Measurements from ENCODE around the gene SHANK3. TPM values are rescaled to one million over a fixed set of nuclear protein-coding genes. Genes with fewer than 3 reads are reported as not detected.

SHANK3 gene
- total RNA-seq, 2 donors from 2014 or later: 0.66 TPM; not detected in 1

DNA sequence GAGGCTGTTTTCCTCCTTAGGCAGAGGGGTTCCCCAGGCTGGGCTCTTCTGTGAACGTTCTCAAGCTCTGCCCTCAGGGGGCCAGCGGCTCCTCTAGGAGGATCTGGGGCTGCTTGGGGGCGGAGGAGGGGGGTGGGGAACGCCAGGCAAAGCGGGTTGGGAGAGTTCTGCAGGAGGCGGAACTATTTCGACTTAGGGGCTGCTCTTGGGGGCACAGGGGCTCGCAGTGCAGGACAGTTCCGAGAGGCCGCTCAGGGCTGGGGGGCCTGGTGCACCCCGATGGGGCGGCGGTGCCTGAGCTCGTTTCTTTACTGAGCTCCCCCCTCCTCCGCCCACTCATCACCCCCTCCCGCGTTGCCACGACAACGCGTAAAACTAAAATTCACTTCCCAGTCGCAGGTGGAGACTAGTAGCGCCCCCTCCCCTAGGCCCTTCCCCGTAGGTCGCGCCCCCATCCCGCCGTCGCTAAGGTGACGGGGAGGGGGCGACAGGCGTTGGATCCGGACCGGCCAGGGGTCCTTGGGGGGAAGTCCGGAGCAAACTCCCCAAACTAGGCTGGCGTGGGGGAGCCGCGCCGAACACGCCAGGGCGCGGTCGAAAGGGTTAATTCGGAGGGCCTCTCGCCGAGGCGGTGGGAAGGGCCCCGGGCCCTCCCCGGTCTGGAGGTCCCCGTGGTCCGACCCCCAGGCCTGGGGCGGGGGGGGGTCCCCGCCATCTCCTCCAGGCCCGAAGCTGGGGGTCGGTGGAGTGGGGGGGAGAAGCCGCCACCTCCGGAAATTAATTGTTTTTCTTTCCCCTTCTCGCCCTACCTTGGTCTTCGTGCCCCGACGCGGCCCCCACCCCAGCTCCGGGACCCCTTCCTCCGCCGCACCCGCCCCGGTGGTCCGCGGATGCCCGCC is 857 bp downstream of the SHANK3 start:
- ATAC-seq: no peak
- Mint-ChIP-seq H3K27ac (no peak overlapping the region), H3K9me3 (no peaks in the 10 kb centered on the region), H3K36me3 (peaks cover 0 to 5% of the 10 kb centered on the region in 2 donors)
- peak in 1 of 2 donors; percentile 49 for DNase-seq (ENCODE audit: low spot score in 2 of 2)

DNA sequence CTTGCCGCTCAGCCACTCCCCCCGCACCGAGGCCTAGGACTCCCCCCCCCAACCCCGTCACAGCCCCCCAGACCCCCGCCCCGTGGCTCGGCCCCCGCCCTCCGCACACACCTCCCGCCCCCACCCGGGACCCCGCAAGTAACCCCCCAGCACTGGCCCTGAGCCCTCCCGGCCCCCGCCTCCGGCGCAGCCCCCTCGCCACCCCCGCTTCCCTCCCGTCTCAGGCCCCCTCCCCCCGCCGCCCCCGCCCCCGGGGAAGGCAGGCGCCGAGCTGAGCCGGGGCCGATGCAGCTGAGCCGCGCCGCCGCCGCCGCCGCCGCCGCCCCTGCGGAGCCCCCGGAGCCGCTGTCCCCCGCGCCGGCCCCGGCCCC is 1.5 kb downstream of the SHANK3 start:
- DNase-seq (ENCODE audit: low spot score in 2 of 2) (no peak), ATAC-seq (peak in 1 of 2 donors; percentile 24)
- no peaks in the 10 kb centered on the region for H3K9me3 Mint-ChIP-seq

GRCh38 chr22:50674606-50675552 is 2.3 kb downstream of the SHANK3 start:
- H3K9me3 Mint-ChIP-seq: no peaks in the 10 kb centered on the region
- no peak overlapping the region for H3K27ac Mint-ChIP-seq
- ATAC-seq (peak; percentile 19 to 55), DNase-seq (ENCODE audit: low spot score in 2 of 2) (peak in 1 of 2 donors; percentile 47)
- H3K36me3 Mint-ChIP-seq: peaks cover 0 to 5% of the 10 kb centered on the region in 2 donors

More for the DNA sequence above, 1.5 kb downstream of the SHANK3 start:
- no peak overlapping the region for H3K27ac Mint-ChIP-seq
- H3K36me3 Mint-ChIP-seq: peaks cover 0 to 5% of the 10 kb centered on the region in 2 donors

- peak; percentile 14 to 18 for ATAC-seq
Measured at GRCh38 chr22:50675553-50676179, 3.0 kb downstream of the SHANK3 start.

DNA sequence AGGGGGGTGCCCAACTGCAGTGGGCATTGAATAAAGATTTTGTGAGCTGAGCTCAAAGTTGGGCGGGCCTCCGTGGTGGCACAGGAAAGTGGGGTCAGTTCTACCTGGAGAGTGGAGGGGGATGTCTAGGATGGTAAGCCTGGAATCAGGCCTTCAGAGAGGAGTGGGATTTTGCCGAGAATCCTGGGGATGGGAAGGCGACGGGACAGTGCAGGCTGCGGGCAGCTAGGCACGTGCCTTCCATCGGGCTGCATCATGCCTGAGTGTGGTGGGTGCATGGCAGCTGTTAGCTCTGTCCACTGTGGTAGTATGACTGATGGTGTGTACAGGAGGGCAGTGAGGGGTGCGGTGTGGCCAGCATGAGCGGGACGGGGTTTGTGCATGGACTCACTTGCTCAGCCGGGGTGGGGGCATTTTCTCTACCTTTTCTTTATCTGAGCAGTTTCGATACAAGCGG is 3.6 kb downstream of the SHANK3 start:
- peaks cover 0 to 5% of the 10 kb centered on the region in 2 donors for H3K36me3 Mint-ChIP-seq
- ATAC-seq (no peak), DNase-seq (ENCODE audit: low spot score in 2 of 2) (peak in 1 of 2 donors; percentile 53)
- no peaks in the 10 kb centered on the region for H3K9me3 Mint-ChIP-seq
- no peak overlapping the region for H3K27ac Mint-ChIP-seq

More at GRCh38 chr22:50675553-50676179, 3.0 kb downstream of the SHANK3 start:
- Mint-ChIP-seq H3K9me3 (no peaks in the 10 kb centered on the region), H3K27ac (no peak overlapping the region), H3K36me3 (peaks cover 0 to 5% of the 10 kb centered on the region in 2 donors)
- peak in 1 of 2 donors; percentile 25 for DNase-seq (ENCODE audit: low spot score in 2 of 2)

DNA sequence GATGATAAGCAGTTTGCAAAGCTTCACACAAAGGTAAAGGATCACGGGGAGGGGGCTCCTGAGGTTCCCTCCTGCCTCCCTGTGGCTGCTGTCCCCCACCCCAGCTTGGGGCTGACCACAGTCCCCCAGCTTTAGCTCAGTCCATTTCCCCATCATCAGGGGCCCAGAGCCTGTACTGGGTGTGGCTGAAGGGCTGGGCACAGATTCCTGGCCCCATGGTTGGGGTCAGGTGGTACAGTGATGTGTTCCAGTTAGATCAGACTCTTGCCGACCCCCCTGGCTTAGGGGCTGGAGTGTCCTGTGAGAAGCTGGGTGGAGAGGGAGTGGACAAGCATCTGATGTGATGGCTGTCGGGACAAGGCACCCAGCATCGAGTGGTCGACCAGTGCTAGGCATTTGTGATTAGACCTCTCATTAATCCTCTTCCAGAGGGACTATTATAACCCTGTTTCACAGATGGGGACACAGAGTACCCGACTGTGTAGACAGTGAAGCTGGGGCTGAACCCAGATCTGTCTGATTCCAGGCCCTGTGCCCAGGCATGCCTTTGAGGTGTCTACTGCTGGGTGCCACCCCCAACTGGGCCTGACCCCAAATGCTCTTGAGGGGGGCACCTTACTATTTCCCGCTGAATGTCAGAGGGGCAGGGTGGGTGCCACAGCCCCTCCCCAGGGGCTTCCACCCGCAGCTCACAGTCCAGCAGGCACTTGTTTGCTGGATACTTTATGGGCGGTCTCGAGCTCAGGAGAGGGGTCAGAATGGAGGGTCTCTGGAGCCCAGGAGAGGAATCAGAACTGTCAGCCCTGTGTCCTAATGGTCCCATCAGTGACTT is 4.3 kb downstream of the SHANK3 start:
- DNase-seq (ENCODE audit: low spot score in 2 of 2) (peak in 1 of 2 donors; percentile 28), ATAC-seq (no peak)
- peaks cover 0 to 5% of the 10 kb centered on the region in 2 donors for H3K36me3 Mint-ChIP-seq
- no peak overlapping the region for H3K27ac Mint-ChIP-seq
- H3K9me3 Mint-ChIP-seq: no peaks in the 10 kb centered on the region

DNA sequence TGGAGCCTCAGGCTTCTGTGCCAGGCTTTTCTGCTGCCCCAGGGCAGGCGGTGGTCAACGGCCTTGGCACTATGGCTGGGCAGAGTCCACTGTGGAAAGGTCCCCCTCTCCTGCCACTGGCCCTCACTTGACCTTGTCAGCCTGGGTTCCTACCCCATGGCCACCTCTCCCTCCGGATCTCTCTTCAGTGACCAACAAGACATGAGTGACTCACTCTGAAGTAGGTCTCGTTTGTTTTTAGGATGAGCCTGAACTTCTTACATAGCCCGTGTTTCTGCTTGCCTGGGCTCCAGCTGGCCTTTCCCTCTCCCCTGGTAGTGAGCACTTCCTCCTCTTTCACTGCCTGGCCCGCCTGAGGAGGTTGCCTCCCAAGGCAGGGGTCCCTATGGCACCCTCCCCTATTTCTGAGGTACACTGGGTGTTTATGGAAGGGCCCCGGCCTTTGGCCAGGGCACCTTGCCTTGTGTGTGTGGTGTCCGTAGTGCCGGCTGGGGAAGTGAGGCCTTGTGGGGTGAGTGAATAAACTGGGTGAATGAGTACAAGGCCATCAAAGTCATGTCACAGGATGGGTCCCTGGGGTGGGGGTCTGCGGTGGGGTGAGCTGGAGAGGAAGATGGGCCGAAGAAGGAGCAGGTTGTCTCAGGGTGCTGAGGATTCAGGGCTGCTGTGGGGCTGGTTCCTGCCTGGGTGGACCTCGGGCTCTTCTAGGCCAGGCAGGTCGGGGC is 5.0 kb downstream of the SHANK3 start:
- Mint-ChIP-seq H3K36me3 (peaks cover 0 to 5% of the 10 kb centered on the region in 2 donors), H3K27ac (no peak overlapping the region), H3K9me3 (no peaks in the 10 kb centered on the region)
- ATAC-seq: no peak
- DNase-seq (ENCODE audit: low spot score in 2 of 2): peak in 1 of 2 donors; percentile 43

- DNase-seq (ENCODE audit: low spot score in 2 of 2): peak in 1 of 2 donors; percentile 38
- Mint-ChIP-seq H3K36me3 (no peaks in the 10 kb centered on the region), H3K27ac (no peak overlapping the region), H3K9me3 (no peaks in the 10 kb centered on the region)
- ATAC-seq: no peak
Measured at GRCh38 chr22:50678218-50678650, 5.6 kb downstream of the SHANK3 start.

DNA sequence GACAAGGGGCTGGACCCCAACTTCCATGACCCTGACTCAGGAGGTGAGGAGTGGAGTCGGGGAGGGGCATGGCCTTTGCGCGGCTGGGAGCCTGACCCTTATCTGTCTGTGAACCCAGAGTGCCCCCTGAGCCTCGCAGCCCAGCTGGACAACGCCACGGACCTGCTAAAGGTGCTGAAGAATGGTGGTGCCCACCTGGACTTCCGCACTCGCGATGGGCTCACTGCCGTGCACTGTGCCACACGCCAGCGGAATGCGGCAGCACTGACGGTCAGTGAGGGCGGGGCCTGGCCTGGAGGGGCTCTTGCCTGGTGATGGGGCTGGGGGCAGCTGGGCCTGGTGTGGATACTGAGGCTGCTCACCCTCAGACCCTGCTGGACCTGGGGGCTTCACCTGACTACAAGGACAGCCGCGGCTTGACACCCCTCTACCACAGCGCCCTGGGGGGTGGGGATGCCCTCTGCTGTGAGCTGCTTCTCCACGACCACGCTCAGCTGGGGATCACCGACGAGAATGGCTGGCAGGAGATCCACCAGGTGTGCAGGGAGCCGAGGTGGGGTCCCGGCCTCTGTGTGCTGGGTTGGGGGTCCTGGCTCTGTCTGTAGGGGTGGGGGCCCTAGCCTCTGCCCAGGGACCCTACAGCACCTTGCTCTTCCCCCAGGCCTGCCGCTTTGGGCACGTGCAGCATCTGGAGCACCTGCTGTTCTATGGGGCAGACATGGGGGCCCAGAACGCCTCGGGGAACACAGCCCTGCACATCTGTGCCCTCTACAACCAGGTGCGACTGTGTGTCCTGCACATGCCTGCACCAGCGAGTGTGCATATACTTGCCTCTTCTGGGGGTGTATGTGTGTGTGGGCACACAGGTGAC is 6.3 kb downstream of the SHANK3 start:
- Mint-ChIP-seq H3K27ac (no peak overlapping the region), H3K36me3 (no peaks in the 10 kb centered on the region), H3K9me3 (no peaks in the 10 kb centered on the region)
- DNase-seq (ENCODE audit: low spot score in 2 of 2): peak in 1 of 2 donors; percentile 44
- ATAC-seq: no peak

DNA sequence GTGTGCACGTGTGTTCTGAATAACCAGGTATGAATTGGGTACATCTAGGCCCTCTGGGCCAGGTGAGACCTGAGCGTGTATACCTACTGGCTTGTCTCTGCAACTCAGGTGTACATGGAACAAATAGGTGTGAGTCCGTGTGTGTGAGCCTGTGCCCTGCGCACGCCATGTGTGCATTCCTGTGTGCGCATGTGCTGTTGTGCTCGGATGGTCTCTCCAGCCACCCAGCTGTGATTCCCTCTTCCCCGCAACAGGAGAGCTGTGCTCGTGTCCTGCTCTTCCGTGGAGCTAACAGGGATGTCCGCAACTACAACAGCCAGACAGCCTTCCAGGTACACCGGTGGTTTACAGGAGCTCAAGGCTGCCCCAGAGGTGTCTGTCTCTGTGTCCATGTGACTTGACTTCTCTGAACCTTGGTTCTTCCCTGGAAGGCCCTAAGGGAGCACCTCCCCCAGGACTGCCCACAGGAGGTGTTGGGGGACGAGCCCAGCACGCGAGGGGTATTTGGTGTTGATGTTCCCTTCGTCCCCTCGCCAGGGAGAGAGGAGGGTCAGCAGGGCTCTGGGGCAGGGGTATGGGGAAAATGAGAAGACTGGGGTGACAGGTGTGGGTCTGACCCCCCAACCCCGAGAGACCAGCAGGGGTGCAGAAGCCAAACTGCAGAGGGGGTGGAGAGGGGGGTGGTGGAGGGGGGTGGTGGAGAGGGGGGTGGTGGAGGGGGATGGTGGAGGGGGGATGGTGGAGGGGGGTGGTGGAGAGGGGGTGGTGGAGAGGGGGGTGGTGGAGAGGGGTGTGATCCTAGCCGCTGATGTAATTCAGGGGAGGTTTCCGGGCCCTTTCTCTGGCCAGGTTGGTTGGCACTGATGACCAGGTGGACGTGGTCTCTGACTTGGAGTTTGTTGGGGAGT is 10.7 kb downstream of the SHANK3 start:
- peak in 1 of 2 donors; percentile 41 for DNase-seq (ENCODE audit: low spot score in 2 of 2)
- Mint-ChIP-seq H3K36me3 (no peaks in the 10 kb centered on the region), H3K27ac (peak overlapping the region in 1 of 2 donors; percentile 79), H3K9me3 (no peaks in the 10 kb centered on the region)
- ATAC-seq: no peak

DNA sequence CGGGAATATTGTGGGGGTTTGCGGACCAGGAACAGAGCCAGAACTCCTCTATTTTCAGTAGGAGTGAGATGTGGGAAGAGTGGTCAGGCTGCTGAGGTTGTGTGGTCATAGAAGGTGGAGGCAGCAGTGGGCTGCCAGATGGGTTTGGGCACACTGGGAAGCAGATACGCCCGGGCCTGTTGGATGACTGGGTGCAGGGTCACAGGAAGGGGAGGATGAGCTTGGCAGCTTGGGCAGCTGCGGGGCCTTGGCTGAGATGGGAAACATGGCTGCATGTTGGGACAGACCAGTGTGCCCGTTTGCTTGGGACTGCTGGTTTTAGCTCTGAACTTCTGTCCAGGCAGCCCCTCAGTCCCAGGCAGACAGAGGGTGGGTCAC is 11.4 kb downstream of the SHANK3 start:
- Mint-ChIP-seq H3K27ac (no peak overlapping the region), H3K9me3 (no peaks in the 10 kb centered on the region), H3K36me3 (no peaks in the 10 kb centered on the region)
- ATAC-seq (no peak), DNase-seq (ENCODE audit: low spot score in 2 of 2) (peak in 1 of 2 donors; percentile 26)

GRCh38 chr22:50684501-50684900 is 11.9 kb downstream of the SHANK3 start:
- no peaks in the 10 kb centered on the region for H3K36me3 Mint-ChIP-seq
- DNase-seq (ENCODE audit: low spot score in 2 of 2) (peak in 1 of 2 donors; percentile 37), ATAC-seq (no peak)
- H3K27ac Mint-ChIP-seq: no peak overlapping the region
- H3K9me3 Mint-ChIP-seq: no peaks in the 10 kb centered on the region

GRCh38 chr22:50684986-50685385 is 12.4 kb downstream of the SHANK3 start:
- no peaks in the 10 kb centered on the region for H3K9me3 Mint-ChIP-seq
- H3K36me3 Mint-ChIP-seq: no peaks in the 10 kb centered on the region
- ATAC-seq (no peak), DNase-seq (ENCODE audit: low spot score in 2 of 2) (peak in 1 of 2 donors; percentile 44)
- H3K27ac Mint-ChIP-seq: no peak overlapping the region
